22Rv1 (cell line): ENCODE measurements around the gene NECAP2.

Experiments
- H3K27ac ChIP-seq: fragments of 450-650 bp; 2 replicates; pipeline ENCODE4 v1.5.1; 2017
- ZFX ChIP-seq: fragments of 450-650 bp; IDR thresholded peaks from 2 replicates; pipeline ENCODE4 v1.6.1; 2017; ENCODE audit warnings: antibody characterized with exemption, borderline replicate concordance
- TF ChIP-seq, protein P1 (sequence below): fragments of 450-650 bp; IDR thresholded peaks from 2 replicates; pipeline ENCODE4 v1.5.1; 2017; ENCODE audit warnings: mild to moderate bottlenecking

Gene NECAP2

DNA sequence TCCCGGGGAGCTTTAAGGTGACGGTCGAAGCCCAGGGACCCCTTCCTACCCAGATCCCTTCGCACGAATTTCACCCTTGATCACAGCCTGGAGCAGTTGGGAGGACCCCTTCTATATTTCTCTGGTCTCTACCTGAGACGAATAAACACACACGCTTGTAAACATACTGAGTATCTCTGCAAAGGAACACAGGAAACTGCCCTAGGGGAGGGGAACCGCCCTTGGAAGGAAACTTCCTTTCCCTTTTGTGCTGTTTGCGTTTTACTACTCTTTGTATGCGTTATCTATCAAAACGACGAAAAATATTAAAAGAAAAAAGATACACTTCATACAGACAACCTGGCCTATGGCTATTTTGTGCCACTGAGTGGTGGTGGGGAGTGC is 750 bp downstream of the NECAP2 start:
- TF ChIP-seq, protein P1, sequence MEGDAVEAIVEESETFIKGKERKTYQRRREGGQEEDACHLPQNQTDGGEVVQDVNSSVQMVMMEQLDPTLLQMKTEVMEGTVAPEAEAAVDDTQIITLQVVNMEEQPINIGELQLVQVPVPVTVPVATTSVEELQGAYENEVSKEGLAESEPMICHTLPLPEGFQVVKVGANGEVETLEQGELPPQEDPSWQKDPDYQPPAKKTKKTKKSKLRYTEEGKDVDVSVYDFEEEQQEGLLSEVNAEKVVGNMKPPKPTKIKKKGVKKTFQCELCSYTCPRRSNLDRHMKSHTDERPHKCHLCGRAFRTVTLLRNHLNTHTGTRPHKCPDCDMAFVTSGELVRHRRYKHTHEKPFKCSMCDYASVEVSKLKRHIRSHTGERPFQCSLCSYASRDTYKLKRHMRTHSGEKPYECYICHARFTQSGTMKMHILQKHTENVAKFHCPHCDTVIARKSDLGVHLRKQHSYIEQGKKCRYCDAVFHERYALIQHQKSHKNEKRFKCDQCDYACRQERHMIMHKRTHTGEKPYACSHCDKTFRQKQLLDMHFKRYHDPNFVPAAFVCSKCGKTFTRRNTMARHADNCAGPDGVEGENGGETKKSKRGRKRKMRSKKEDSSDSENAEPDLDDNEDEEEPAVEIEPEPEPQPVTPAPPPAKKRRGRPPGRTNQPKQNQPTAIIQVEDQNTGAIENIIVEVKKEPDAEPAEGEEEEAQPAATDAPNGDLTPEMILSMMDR = no peak
- TF ChIP-seq ZFX = no peak
- peak overlapping the region; percentile 61 for H3K27ac ChIP-seq

DNA sequence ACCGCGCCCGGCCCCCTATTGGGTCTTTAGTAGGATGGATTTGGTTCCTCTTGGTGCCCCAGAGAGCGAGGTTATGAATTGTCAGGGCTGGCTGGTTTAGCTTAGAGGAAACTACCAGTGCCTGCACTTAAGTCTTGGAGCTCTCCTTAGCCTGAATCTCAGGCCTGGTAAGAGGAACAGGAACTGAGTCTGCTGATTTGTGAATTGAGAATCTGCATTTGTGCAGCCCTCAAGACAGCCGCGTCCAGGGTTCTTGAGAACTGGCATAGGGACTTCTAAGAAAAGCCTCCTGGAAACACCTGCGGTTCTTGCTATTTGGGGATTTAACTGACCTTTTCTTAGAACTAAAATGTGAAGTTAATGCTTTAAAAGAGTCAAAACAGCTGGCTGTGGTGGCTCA is 1.7 kb downstream of the NECAP2 start:
- H3K27ac ChIP-seq = no peak overlapping the region
- TF ChIP-seq, protein P1 = no peak
- no peak for TF ChIP-seq ZFX

DNA sequence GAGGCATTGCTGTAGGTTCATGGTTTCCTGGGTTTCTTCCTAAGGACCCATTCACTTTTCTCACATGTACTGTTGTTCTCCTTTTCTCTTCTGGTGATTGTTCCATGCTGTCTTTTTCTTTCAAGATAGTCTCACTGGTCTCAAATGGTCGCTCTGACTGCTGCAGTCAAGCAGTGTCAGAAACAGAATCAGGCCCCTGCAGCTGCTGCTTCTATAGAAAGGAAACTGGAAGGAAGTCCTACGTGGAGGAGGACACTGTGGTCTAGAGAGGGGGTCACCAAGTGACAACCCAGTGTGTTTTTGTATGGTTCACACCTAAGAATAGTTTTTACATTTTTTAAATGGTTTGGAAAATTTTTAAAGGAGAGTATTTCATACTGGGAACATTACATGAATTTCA is 2.4 kb downstream of the NECAP2 start:
- H3K27ac ChIP-seq = no peak overlapping the region
- TF ChIP-seq, protein P1 = no peak
- no peak for TF ChIP-seq ZFX

DNA sequence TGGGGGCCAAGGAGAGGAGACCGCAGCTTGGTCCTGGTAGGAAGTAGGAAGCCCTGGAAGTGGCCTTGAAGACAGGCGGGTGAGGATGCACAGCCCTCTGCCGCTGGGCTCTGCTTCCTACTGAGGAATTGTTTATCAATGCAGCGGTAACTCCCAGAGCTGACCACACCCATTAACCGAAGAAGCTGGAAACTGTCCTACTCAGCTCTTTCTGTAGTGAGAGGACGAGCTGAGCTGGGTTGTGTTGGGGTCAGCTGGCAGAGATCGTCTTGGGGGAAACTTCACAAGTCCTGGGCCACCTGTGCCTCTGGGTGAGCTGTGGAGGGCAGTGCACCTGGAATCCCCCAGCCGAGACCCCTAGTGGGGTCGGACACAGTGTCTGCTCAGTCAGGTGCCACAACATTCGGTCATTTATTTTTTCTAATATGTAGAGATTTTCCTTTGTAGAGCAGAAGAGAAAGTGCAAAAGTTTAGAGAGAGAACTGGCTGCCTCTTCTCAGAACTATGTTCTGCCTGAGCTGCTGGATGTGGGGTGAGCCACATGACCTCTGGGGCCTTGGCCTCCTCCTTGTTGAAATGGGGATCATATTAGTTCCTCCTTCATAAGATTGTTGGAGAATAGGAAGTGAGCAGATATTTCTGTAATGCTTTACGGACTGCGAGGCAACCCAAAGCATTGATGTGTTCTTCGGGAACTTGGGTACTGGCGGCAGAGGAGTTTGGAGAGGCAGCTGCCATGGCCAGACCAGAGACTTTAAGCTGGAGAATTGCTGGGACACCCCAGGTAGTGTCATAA is 3.6 kb downstream of the NECAP2 start:
- H3K27ac ChIP-seq = no peak overlapping the region
- TF ChIP-seq, protein P1 = no peak
- no peak for TF ChIP-seq ZFX

DNA sequence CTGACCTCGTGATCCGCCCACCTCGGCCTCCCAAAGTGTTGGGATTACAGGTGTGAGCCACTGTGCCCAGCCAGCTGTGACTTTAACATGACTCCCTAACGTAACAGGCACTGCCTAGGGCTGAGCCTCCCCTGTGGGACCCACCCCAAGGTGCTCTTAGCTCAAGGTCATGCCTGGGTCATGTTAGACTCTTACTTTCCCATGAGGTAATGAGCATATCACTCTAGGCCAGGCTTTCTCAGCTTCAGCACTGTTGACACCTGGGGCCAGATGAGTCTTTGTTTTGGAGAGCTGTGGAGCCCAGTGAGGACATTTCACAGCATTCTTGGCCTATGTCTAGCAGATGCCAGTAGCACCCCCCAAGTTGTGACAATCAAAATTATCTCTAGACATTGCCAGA is 4.5 kb downstream of the NECAP2 start:
- TF ChIP-seq ZFX = no peak
- TF ChIP-seq, protein P1 = no peak
- no peak overlapping the region for H3K27ac ChIP-seq

DNA sequence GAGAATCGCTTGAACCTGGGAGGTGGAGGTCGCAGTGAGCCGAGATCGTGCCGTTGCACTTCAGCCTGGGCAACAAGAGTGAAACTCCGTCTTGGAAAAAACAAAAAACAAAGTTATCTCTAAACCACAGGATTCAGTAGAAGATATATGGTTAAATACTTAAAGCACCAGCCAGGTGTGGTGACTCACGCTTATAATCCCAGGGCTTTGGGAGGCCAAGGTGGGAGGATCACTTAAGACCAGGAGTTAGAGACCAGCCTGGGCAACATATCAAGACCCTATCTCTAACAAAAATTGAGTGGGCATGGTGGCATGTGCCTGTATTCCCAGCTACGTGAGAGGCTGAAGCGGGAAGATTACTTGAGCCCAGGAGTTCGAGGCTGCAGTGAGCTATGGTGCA is 5.6 kb downstream of the NECAP2 start:
- TF ChIP-seq ZFX = no peak
- TF ChIP-seq, protein P1 = no peak
- H3K27ac ChIP-seq = no peak overlapping the region

DNA sequence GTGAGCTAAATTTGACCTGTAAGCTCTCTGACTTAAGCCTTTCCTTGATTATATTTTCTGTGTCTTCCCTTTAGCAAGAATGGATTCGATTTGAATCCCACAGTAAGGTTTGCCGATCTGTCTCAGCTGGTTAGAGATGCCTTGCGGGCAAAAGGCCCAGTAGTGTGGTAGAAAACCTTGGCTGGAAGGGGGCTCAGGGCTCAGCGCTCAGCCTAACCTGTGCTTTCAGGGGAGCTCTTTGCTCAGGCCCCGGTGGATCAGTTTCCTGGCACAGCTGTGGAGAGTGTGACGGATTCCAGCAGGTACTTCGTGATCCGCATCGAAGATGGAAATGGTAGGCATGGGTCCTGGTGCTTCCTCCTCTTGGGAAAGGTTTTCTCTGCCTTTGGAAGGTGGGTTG is 7.1 kb downstream of the NECAP2 start:
- TF ChIP-seq ZFX = no peak
- TF ChIP-seq, protein P1 = no peak
- no peak overlapping the region for H3K27ac ChIP-seq
